ENCODE results near the gene GLUD1.
"Not testable (repeated sequence)": the region's sequence is repeated elsewhere in the genome, so short reads cannot be mapped to it uniquely, and the experiment has no call there.

Gene GLUD1

GRCh38 chr10:87089746-87090145, 4.9 kb downstream of the GLUD1 start:
- no peak for DNase-seq

GRCh38 chr10:87085537-87085936, 9.1 kb downstream of the GLUD1 start:
- DNase-seq: no peak

GRCh38 chr10:87084291-87084782, 10.3 kb downstream of the GLUD1 start:
- DNase-seq: peak in 1 of 2 donors; percentile 73

- DNase-seq: peak; percentile 35 to 71
Observed at GRCh38 chr10:87083576-87084290, 10.9 kb downstream of the GLUD1 start.

- not testable (repeated sequence) for DNase-seq
Observed at GRCh38 chr10:87082219-87082618, 12.4 kb downstream of the GLUD1 start.

GRCh38 chr10:87081574-87081973, 13.1 kb downstream of the GLUD1 start:
- DNase-seq: not testable (repeated sequence)

- DNase-seq: not testable (repeated sequence)
Observed at GRCh38 chr10:87080621-87081020, 14.0 kb downstream of the GLUD1 start.

GRCh38 chr10:87079106-87079836, 15.4 kb downstream of the GLUD1 start:
- DNase-seq: no peak

- DNase-seq: not testable (repeated sequence)
Observed at GRCh38 chr10:87076421-87076820, 18.2 kb downstream of the GLUD1 start.

GRCh38 chr10:87072449-87072848, 22.2 kb downstream of the GLUD1 start:
- no peak for DNase-seq

GRCh38 chr10:87068281-87068680, 26.4 kb downstream of the GLUD1 start:
- DNase-seq: no peak

- DNase-seq: no peak
Observed at GRCh38 chr10:87066865-87067264, 27.8 kb downstream of the GLUD1 start.

- DNase-seq: no peak
Observed at GRCh38 chr10:87066178-87066577, 28.5 kb downstream of the GLUD1 start.

GRCh38 chr10:87064651-87065050, 30.0 kb downstream of the GLUD1 start:
- DNase-seq: no peak

GRCh38 chr10:87060280-87060928, 34.2 kb downstream of the GLUD1 start:
- no peak for DNase-seq

GRCh38 chr10:87059401-87059800, 35.2 kb downstream of the GLUD1 start:
- no peak for DNase-seq

GRCh38 chr10:87058171-87058570, 36.5 kb downstream of the GLUD1 start:
- no peak for DNase-seq

- no peak for DNase-seq
Observed at GRCh38 chr10:87054373-87055295, 40.0 kb downstream of the GLUD1 start.

- no peak for DNase-seq
Observed at GRCh38 chr10:87053577-87054181, 41.0 kb downstream of the GLUD1 start.

GRCh38 chr10:87053111-87053510, 41.5 kb downstream of the GLUD1 start:
- no peak for DNase-seq

GRCh38 chr10:87045434-87045938, 49.2 kb downstream of the GLUD1 start:
- no peak for DNase-seq

- DNase-seq: not testable (repeated sequence)
Observed at GRCh38 chr10:87043579-87043978, 51.1 kb downstream of the GLUD1 start.

All from CD4-positive, alpha-beta T cell treated with Interleukin-4 for 1 hour (primary cell).